GM18498 (cell line): Measurements from ENCODE around the gene ME2.
"Not testable (repeated sequence)": the region's sequence is repeated elsewhere in the genome, so short reads cannot be mapped to it uniquely, and the experiment has no call there.

Experiments used
- ATAC-seq: cut with Tn5 transposase; IDR thresholded peaks from one replicate; pipeline ENCODE4 v1.9.1; 2021; ENCODE audit warnings: mild to moderate bottlenecking, moderate library complexity; ENCODE audit not compliant: unreplicated experiment

Gene ME2

GRCh38 chr18:50911006-50911405, 32.1 kb downstream of the ME2 start:
- no peak for ATAC-seq

GRCh38 chr18:50917021-50917420, 38.1 kb downstream of the ME2 start:
- ATAC-seq: no peak

- no peak for ATAC-seq
Observed at GRCh38 chr18:50918153-50918552, 39.2 kb downstream of the ME2 start.

GRCh38 chr18:50924372-50924771, 45.5 kb downstream of the ME2 start:
- ATAC-seq: no peak

- no peak for ATAC-seq
Observed at GRCh38 chr18:50926521-50926920, 47.6 kb downstream of the ME2 start.

GRCh38 chr18:50928551-50928950, 49.6 kb downstream of the ME2 start:
- no peak for ATAC-seq

- ATAC-seq: no peak
Observed at GRCh38 chr18:50933684-50934083, 54.8 kb downstream of the ME2 start.

- ATAC-seq: no peak
Observed at GRCh38 chr18:50934545-50935211, 55.8 kb downstream of the ME2 start.

GRCh38 chr18:50935493-50936191, 56.7 kb downstream of the ME2 start:
- no peak for ATAC-seq

GRCh38 chr18:50937183-50937582, 58.3 kb downstream of the ME2 start:
- ATAC-seq: no peak

GRCh38 chr18:50938912-50939311, 60.0 kb downstream of the ME2 start:
- no peak for ATAC-seq

- ATAC-seq: no peak
Observed at GRCh38 chr18:50944245-50944932, 65.5 kb downstream of the ME2 start.

- ATAC-seq: not testable (repeated sequence)
Observed at GRCh38 chr18:50945918-50946317, 67.0 kb downstream of the ME2 start.

GRCh38 chr18:50947899-50948298, 69.0 kb downstream of the ME2 start:
- ATAC-seq: no peak

GRCh38 chr18:50949185-50949584, 70.3 kb downstream of the ME2 start:
- ATAC-seq: no peak

- ATAC-seq: no peak
Observed at GRCh38 chr18:50950626-50951025, 71.7 kb downstream of the ME2 start.

- ATAC-seq: no peak
Observed at GRCh38 chr18:50953822-50954221, 74.9 kb downstream of the ME2 start.

- no peak for ATAC-seq
Observed at GRCh38 chr18:50955253-50955652, 76.3 kb downstream of the ME2 start.

GRCh38 chr18:50956116-50956515, 77.2 kb downstream of the ME2 start:
- ATAC-seq: no peak

- no peak for ATAC-seq
Observed at GRCh38 chr18:50961974-50962373, 83.1 kb downstream of the ME2 start.

GRCh38 chr18:50967714-50968661, 89.1 kb downstream of the ME2 start, which contains the start of gene ELAC1:
Gene ELAC1, plus strand, starts transcription at chr18:50968040. Its CDS starts 6,365 bp downstream, at chr18:50974405.
- peak; percentile 97 for ATAC-seq
